GM10248 (cell line): ENCODE data around the gene GOLIM4.

Experiments used
- CTCF ChIA-PET: fragments of 300-600 bp; sonication (Branson Sonifier 250); formaldehyde crosslinking; extraction: SDS; loops from one replicate; lab custom pipeline; 2021; ENCODE audit warnings: antibody characterized with exemption; lab: Yijun Ruan, JAX
- POLR2A ChIA-PET: fragments of 350-650 bp; sonication (Branson Sonifier 250); formaldehyde crosslinking; extraction: SDS; loops from one replicate; lab custom pipeline; 2020; ENCODE audit warnings: antibody characterized with exemption; lab: Yijun Ruan, JAX
- DNase-seq: peaks from one replicate; pipeline ENCODE4 v3.0.0; 2012; ENCODE audit errors: extremely low spot score
- TF ChIP-seq, protein P1 (sequence below): IDR thresholded peaks from 2 replicates; pipeline ENCODE4 v1.5.1; 2012; ENCODE audit warnings: mild to moderate bottlenecking, low read depth; ENCODE audit errors: extremely low read depth, missing control alignments, control extremely low read depth

GOLIM4 gene

GRCh38 chr3:168052515-168052914, 43.2 kb downstream of the GOLIM4 start:
- no peak for DNase-seq
- TF ChIP-seq, protein P1, sequence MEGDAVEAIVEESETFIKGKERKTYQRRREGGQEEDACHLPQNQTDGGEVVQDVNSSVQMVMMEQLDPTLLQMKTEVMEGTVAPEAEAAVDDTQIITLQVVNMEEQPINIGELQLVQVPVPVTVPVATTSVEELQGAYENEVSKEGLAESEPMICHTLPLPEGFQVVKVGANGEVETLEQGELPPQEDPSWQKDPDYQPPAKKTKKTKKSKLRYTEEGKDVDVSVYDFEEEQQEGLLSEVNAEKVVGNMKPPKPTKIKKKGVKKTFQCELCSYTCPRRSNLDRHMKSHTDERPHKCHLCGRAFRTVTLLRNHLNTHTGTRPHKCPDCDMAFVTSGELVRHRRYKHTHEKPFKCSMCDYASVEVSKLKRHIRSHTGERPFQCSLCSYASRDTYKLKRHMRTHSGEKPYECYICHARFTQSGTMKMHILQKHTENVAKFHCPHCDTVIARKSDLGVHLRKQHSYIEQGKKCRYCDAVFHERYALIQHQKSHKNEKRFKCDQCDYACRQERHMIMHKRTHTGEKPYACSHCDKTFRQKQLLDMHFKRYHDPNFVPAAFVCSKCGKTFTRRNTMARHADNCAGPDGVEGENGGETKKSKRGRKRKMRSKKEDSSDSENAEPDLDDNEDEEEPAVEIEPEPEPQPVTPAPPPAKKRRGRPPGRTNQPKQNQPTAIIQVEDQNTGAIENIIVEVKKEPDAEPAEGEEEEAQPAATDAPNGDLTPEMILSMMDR: no peak
- ChIA-PET POLR2A (no interaction called here), CTCF (interaction anchor here (0.7 to 11.9 kb wide), 12 partner anchors 10 to 458 kb away, joined by 3 to 195 read pairs (median 4); partner anchors contain the start of gene GOLIM4)

DNA sequence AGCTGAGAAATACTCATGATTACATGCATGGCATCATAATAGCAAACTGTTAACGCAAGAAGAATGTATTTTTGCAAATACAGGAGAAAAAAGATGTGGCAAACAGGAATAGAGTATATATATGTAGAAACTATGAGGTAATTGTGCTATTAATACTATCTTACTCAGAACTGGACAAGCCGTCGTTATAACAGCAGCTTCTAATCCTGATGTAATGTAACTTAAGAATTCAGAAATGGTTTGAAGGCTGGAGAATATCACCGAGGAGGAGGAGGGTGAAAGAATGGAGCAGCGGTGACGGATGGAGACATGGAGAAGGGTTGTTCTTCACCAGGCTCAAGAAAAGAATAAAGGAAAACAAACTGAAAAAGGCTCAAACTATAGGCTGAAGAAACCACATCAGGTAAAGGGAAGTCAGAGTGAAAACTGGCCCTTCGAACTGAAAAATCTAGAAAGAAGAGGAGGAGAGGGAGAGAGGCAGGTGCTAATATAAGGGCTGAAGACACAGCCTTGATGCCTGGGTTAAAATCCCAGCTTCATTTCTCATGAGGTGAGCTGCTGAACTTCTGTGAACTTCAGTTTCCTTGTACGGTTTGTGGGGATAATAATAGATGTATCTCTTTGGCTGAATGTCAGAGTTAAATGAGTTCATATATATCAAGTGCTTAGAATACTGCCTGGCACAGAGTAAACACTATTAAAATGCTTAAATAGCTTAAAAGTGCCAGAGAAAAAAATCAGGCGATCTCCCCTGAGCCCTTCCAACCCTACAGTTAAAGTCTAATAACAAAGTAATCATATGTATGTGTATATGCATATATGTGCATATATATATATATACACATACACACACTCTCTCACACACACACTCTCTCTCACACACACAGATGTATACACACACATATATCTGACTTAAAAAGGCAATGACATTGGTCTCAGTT, 43.9 kb downstream of the GOLIM4 start:
- DNase-seq: peak; percentile 21
- TF ChIP-seq, protein P1: no peak
- ChIA-PET CTCF (interaction anchor here (0.8 to 11.9 kb wide), 9 partner anchors 10 to 114 kb away, joined by 3 to 195 read pairs (median 8); partner anchors contain the start of gene GOLIM4), POLR2A (no interaction called here)

DNA sequence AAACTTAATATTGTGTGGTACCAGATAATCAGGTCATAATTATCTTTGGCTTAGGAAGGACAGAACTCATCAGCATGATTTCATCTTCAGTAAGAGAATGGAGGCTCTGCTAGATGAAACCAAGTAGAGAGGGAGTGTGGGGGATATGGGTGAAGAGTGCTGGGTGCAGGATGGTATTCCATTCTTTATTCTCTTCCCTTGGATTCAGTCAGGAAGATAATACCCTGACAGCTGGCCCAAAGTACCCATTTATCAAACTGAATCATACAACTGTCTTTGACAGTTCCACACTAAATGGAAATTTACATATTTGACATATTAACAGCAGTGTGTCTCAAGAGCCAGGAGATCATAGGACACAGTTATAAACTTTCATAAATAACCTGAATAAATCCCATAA, 44.7 kb downstream of the GOLIM4 start:
- no peak for DNase-seq
- POLR2A ChIA-PET: interaction anchor here (1.0 kb wide), 1 partner anchor 45 kb away, joined by 3 read pairs; the partner anchor contains the start of gene GOLIM4
- CTCF ChIA-PET: interaction anchor here (1.3 to 11.9 kb wide), 4 partner anchors 10 to 115 kb away, joined by 6 to 195 read pairs (median 22); no protein-coding TSS in a partner anchor
- TF ChIP-seq, protein P1: no peak

DNA sequence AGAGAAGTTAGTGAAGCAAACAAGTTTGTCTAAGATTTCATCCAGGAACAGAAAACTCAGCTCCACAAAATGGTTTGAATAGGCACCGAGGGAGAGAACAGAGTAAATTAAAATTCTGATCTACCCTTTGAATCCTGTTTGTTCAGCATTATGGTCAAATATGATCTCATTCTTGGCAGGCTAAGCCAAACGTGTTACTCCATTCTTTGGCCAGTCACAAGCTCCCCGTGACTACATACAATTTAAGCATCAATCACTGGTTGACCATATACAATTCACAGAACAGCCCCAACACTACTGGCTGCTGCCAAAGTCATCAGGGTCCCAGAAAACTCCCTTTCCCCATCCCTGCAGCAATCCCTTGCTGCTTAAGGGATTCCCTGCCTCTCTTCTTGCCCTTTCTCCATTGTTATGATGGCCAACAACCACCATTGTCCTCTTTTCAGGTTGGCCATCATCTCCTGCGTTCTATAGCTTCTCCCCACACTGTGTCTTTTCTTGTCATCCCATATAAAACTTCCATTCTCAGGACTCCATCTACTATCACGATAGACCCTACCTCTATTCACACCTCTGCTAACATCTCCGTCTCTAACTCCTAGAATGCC, 46.3 kb downstream of the GOLIM4 start:
- DNase-seq: no peak
- TF ChIP-seq, protein P1: no peak
- ChIA-PET CTCF (interaction anchor here (0.8 to 11.9 kb wide), 8 partner anchors 16 to 130 kb away, joined by 3 to 195 read pairs (median 4); no protein-coding TSS in a partner anchor), POLR2A (no interaction called here)

DNA sequence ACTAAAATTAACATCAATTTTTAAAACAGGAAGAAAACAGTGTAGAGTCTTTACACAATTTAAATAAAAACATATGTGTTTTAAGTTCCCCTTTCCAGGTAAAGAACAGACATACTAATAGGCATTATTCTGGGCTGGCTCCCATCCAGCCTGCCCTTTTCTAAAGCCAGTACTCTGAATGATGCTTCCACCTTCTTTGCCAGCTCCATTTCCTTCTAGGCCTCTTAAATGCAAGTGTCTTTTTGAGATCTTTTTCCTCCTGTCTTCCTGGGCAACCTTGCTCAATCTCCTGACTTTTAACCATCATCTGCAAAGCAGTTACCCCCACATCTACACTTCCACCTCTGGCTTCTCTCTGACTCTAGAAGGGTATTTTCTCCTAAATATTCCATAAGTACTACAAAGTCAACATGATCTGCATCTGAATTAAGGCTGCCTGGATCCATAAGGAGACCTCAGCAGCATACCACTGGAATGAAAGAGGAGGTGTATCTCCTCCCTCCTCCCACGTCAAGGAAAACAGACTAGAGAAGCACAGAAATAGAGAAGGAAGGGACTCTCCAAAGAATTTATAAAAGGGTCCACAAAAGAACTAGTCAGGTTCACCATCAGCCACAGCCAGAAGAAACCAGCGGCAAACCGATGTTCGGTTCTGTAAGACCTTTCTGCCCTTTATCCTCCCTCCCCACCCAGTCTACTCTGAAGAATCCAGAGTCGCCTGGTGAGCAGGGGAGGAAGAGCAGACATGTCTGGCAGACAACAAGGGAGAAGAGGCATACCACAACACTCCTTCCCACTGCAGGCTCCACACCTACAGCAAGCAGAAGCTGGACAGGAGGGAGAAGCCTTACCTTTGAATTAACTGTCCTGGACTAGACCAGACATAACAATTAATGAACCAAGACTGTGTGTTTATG, 47.1 kb downstream of the GOLIM4 start:
- no peak for DNase-seq
- CTCF ChIA-PET: interaction anchor here (0.8 to 11.9 kb wide), 17 partner anchors 10 to 574 kb away, joined by 3 to 195 read pairs (median 5); partner anchors contain the start of gene GOLIM4
- POLR2A ChIA-PET: no interaction called here
- TF ChIP-seq, protein P1: no peak
